KOPT-K1 (cell line): Measurements from ENCODE around the gene CPNE4.
A peak's percentile ranks its signal among the peaks of the same experiment; 100 is the strongest.

ENCODE experiments used
- H3K27ac ChIP-seq: fragments of 200-600 bp; sonication (generic); 2 replicates; pipeline ENCODE4 v1.5.1; 2016; ENCODE audit warnings: antibody characterized with exemption, mild to moderate bottlenecking, low read depth, low read length; ENCODE audit not compliant: poor library complexity, severe bottlenecking
- H3K36me3 ChIP-seq: fragments of 200-600 bp; sonication (generic); 2 replicates; pipeline ENCODE4 v1.5.1; 2017; ENCODE audit warnings: antibody characterized with exemption, mild to moderate bottlenecking, low read length, moderate library complexity; ENCODE audit not compliant: insufficient read depth
- H3K9me3 ChIP-seq: fragments of 200-600 bp; sonication (generic); 2 replicates; pipeline ENCODE4 v1.5.1; 2017; ENCODE audit warnings: antibody characterized with exemption, low read length, mild to moderate bottlenecking; ENCODE audit not compliant: insufficient read depth, poor library complexity, severe bottlenecking

The CPNE4 gene

DNA sequence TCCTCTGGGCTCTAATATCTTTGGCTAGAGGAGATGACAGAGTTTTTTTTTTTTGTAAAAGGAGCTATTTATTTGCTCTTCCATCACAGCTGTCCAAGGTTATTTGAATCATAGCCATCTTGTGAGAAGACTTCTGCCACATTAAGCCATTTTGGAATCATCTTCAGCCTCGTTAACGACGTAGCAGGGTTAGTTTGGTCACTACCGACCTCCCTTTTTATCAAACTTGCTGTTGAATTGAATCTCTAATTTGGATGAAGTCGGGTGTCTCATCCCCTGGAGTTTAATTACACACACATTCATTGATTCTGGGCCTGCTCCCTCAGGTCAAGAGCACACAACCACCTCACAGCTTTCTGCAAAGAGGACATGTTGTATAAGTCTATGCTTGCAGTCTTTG is 238.7 kb downstream of the CPNE4 start:
- H3K36me3 ChIP-seq: no peaks in the 10 kb centered on the region
- peak overlapping the region; percentile 28 for H3K27ac ChIP-seq
- no peaks in the 10 kb centered on the region for H3K9me3 ChIP-seq

DNA sequence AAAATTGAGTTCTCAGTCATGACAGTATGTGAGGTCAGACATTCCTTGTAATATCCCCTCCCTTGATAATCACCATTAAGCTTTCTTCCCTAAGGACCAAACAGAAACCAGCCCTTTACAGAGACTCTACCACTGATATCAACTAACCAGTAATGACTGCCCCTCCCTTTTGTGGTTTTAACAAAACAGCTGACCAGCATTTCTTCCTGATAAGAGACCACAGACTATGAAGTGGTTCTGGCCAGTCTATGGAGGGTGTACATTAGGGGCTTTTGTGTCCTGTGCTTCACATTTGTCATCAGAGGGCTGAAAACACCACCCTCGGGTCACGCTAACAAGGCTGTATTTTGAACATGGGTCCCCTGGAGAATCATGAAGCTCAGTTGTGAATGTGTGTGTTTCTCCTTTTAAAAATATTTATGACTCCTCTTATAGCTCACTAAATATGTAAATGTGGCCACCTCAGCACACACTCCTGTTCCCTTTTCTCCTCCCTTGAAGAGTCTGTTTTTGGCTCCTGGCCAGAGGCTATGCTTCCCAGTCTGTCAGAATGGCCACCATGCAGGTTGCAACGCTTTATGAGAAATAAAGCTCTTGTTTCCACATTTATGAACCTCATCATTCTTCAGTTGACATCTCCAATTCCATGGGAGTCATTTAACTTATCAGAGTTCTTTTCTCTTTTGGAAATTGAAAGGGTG is 239.3 kb downstream of the CPNE4 start:
- Histone ChIP-seq H3K27ac (no peak overlapping the region), H3K36me3 (no peaks in the 10 kb centered on the region), H3K9me3 (no peaks in the 10 kb centered on the region)

DNA sequence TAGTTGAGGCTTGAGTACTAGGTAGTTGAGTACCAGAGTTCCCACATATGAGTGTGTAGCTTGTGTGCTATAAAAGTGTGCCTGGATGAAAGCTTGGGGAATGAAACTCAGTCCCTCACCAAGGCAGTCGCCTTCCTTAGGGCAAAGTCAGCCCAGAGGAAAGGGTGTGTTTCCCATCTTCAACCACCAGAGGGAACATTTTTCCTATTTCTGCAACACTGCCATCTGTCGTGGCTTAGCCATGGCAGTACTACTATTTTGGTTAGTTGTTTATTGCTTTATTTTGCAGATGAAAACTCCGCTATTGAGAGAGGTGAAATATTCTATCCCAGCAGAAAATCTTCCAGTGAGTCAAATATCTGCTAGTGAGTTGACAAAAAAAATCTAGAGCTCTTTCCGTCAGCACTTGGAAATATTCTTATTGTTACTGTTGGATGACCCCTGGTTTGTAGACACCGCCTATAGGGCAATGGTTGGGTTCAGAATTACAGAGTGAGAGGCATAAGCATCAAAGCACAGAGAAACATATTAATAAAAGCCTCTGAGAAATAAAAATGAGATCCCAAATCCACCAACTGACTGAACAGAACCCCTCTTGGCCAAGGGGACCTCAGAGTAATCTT is 239.9 kb downstream of the CPNE4 start:
- Histone ChIP-seq H3K9me3 (no peaks in the 10 kb centered on the region), H3K27ac (no peak overlapping the region), H3K36me3 (no peaks in the 10 kb centered on the region)

DNA sequence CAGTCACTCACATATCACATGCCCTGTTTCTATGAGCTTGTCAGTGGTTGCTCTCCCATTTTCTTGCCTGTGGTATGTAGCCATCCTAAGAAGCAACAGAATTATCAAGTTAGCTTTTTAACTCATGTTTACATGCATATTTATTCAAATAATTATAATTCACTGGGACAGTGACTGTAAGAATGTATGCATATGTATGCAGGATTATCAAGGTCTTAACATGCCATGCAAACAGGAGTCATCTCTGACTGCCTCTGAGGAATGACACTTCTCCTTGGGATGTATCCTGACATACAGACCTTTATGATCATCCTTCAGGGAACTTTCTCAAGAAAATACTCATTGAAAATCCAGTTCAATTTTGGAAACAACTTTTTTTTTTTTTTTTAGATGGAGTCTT is 240.9 kb downstream of the CPNE4 start:
- Histone ChIP-seq H3K9me3 (no peaks in the 10 kb centered on the region), H3K27ac (no peak overlapping the region), H3K36me3 (no peaks in the 10 kb centered on the region)

DNA sequence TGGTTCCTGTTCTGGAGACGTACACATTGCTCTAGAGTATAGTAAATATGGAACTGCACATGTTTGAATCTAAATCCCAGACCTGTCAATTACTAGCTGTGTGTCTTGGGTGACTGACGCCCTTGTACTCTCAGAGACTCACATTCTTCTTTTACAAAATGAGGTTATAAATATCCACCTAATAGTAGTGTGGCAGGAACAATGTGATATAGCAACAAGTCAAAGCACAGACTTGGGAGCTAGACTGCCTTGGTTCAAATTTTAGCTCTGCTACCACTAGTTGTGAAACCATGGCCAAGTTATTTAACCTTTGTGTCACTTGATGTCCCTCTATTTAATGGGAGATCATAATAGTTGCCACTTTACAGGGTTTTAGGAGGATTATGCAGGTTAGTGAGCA is 245.6 kb downstream of the CPNE4 start:
- Histone ChIP-seq H3K27ac (no peak overlapping the region), H3K9me3 (no peaks in the 10 kb centered on the region), H3K36me3 (no peaks in the 10 kb centered on the region)

DNA sequence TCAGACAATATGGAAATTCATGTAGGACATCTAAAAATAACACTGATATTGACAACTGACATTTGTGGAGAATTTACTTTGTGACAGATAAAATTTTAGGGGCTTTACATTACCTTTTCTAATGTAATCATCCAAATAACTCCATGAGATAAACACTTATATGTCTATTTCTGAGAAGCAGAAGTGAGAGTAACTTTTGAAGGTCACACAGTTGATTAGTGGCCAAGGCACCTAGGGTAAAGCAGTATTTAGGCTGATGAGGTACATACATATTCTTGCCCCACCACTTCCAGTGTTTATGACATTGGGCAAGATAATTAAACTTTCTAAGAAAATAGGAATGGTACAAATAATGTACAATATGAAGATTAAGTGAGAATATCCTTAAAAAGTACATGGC is 248.4 kb downstream of the CPNE4 start:
- Histone ChIP-seq H3K27ac (no peak overlapping the region), H3K9me3 (no peaks in the 10 kb centered on the region)

DNA sequence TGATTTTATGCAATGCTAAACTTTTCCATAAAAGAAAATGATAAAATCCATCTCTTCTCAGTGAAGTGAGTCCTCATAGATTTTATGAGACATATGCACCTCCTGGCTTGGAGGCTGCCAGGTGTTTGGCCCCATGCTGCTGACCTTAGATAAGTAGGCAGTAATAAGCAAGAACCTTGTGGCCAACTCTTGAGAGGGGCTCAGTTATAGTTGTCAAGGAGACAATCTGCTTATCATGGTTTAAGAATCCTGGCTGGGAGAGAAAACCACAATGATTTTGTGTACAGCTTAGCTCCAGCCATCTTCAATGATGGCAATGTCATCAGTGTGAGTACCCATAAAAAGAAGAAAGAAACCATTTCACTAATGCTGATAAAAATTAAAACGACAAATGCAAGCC is 252.1 kb downstream of the CPNE4 start:
- no peaks in the 10 kb centered on the region for H3K36me3 ChIP-seq
- no peaks in the 10 kb centered on the region for H3K9me3 ChIP-seq
- H3K27ac ChIP-seq: no peak overlapping the region

More for the DNA sequence above, 248.4 kb downstream of the CPNE4 start:
- no peaks in the 10 kb centered on the region for H3K36me3 ChIP-seq

DNA sequence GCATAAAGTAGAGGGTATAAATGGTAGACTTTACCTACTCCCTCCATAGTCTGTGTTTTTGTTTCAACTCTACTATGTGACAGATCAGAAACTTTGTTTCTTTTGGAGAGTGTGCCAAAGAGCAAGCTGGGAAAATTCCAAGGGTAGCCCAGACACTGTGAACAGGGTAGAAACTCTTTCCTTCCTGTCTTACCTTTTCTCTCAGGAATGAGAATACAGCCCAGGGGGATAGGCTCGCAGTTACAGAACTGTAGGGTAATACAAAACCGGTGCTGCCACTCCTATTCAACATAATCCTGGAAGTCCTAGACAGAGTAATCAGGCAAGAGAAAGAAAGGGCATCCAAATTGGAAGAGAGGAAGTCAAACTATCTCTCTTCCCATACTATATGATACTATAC is 256.3 kb downstream of the CPNE4 start:
- no peaks in the 10 kb centered on the region for H3K36me3 ChIP-seq
- peaks cover 15% of the 10 kb centered on the region for H3K9me3 ChIP-seq
- H3K27ac ChIP-seq: no peak overlapping the region

DNA sequence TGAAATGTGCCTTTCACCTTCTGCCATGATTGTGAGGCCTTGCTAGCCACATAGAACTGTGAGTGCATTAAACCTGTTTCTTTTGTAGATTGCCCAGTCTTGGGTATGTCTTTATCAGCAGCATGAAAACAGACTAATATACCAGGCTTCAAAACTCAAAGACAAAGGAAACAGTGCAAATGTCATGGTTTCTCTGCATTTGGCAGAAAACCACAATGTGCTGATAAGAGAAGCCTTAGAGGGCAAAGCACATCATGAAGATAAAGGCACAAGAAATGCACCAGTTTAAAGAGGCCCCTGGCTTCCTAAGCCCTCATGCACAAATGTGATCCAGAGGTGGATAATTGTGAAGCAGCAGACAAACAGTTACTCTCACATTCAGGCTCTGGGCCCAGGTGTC is 259.2 kb downstream of the CPNE4 start:
- no peak overlapping the region for H3K27ac ChIP-seq
- peaks cover 15% of the 10 kb centered on the region for H3K9me3 ChIP-seq
- H3K36me3 ChIP-seq: no peaks in the 10 kb centered on the region

DNA sequence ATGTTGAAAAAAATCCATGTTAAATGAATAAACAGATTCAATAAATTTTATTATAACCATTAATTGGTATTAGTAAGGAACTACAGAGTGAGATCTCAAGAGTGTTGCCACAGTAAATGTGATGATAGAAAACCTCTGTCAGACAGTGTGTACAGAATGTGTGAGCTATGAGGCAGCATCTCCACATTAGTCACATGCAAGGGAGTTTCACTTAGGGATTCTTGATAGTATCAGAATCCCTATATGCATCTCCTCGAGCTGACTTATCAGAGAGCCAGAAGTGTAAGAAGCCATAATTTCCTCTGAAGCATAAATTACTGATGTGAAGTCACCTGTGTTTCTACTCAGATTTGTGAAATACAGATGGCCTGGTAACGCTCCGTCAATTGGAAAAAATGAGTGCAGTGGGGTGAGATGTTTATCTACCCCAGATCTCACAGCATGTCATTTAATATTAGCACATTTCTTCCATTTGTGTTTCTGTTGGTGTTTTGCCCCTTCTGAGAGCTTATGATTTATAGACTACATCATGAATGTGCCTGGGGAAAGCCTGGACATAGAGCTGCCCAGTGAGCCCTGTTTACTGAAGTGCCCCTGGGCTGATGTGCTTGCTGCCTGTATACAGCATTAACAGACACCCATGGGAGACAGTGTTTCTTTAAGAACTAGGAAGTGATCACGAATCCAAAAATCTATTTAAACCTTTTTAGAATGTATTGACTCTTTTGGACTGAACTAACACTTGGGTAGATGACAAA is 262.4 kb downstream of the CPNE4 start:
- Histone ChIP-seq H3K9me3 (peaks cover 15% of the 10 kb centered on the region), H3K27ac (no peak overlapping the region), H3K36me3 (no peaks in the 10 kb centered on the region)

DNA sequence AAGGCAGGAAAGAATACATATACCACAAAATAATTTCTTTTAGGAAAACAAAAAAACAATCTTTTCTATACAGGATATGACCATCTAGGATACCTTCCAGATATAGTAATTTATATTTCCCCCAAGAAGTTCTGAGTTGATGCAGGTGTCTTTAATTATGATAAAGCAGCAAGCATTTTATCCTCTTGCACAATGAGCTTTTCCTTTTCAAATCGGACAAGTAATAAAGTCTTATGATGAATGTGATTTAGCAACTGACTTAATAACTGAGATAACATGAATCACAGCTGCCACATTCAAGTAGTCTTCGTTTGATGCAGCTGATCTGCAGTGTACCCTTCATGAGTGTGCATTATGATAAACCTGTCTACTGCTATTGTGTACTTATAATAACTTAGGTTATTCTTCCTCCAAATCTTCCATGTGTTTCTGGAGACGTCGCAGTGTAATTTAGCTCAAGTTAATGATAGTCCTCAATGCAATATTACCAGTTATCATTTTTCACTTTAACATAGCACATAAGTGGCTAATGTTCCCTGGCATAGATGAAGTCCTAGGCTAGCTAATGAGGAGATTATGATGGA is 271.7 kb downstream of the CPNE4 start:
- Histone ChIP-seq H3K9me3 (no peaks in the 10 kb centered on the region), H3K27ac (no peak overlapping the region), H3K36me3 (no peaks in the 10 kb centered on the region)

DNA sequence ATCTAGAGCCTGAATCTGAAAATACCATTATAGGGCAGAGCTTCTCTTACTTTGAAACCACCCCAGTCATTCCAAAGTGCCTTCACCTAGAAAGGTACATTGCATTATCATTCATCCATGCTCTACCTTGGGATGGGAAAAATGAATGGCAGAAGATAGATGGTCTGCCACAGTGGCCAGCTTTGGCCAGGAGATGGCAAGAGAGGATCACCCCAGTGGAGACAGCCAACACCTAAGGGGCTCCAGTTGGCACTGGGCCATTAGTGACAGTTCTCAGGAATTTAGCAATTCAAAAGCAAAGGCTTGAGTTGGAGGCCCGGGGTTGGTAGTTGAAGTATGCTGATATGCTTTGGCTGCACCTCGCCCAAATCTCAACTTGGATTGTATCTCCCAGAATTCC is 278.4 kb downstream of the CPNE4 start:
- Histone ChIP-seq H3K9me3 (no peaks in the 10 kb centered on the region), H3K27ac (no peak overlapping the region), H3K36me3 (no peaks in the 10 kb centered on the region)

DNA sequence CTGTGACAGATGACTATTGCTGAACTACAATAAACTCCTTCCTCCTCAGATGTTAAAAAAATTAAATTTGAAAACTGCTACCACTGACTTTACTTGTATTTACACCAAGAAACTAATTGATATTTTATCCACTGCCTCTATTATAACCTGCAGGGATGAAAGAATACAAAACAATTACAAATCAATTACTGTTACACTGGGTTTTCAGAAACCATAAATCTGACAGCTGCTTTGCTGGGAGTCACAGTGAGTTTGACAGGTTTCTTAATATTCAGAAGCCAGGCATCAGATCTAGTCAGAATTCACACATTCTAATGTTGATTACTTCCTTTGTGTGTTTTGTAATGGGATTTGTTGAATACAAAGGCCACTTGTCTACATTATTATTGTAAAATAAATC is 279.4 kb downstream of the CPNE4 start:
- no peaks in the 10 kb centered on the region for H3K9me3 ChIP-seq
- no peaks in the 10 kb centered on the region for H3K36me3 ChIP-seq
- no peak overlapping the region for H3K27ac ChIP-seq

DNA sequence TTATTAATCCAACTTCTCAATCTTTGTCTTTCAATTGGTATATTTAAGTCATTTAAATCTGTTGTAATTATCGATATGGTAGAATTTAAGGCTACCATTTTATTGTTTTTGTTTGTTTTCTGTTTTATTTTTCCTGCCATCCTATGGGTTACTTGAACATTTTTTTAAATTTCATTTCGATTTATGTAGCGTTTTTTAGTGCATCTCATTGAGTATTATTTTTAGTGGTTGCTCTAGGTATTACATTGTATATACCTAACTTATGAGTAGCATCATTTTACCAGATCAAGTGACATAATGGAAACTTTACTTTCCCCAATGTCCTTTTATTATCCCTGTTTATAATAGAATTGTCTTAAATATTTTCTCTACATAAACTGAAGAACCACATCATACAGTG is 284.6 kb downstream of the CPNE4 start:
- Histone ChIP-seq H3K36me3 (no peaks in the 10 kb centered on the region), H3K9me3 (no peaks in the 10 kb centered on the region), H3K27ac (no peak overlapping the region)

DNA sequence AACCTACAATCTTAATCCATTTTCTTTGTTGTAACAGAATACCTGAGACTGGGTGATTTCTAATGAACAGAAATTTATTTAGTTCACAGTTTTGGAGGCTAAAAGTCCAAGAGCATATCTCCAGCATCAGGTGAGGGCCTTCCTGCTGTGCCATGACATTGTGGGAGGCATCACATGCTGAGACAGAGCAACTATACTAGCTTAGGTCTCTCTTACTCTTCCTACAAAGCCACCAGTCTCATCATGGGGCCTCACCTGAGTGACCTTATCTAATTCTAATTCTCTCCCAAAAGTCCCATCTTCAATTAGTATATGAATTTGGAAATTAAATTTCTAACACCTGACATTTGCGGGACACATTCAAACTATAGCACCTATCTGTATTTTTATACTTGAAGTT is 285.0 kb downstream of the CPNE4 start:
- Histone ChIP-seq H3K9me3 (no peaks in the 10 kb centered on the region), H3K36me3 (no peaks in the 10 kb centered on the region), H3K27ac (no peak overlapping the region)
